Inflammatory macrophage treated with lipopolysaccharide for 1 hour (primary cell): ENCODE data around the gene TGFBR3.

ENCODE experiments used
- DNase-seq, 2 donors: peaks; one replicate each; pipeline ENCODE4 v3.0.0-alpha.2; 2020 to 2022

TGFBR3 gene

GRCh38 chr1:91730801-91731732 is 154.9 kb downstream of the TGFBR3 start:
- DNase-seq, result peak; percentile 66 to 73

GRCh38 chr1:91729621-91730358 is 156.2 kb downstream of the TGFBR3 start:
- no peak for DNase-seq

GRCh38 chr1:91727763-91728162 is 158.2 kb downstream of the TGFBR3 start:
- no peak for DNase-seq

- no peak for DNase-seq
Observed at GRCh38 chr1:91725989-91726721, 159.8 kb downstream of the TGFBR3 start.

- no peak for DNase-seq
Observed at GRCh38 chr1:91725618-91725988, 160.3 kb downstream of the TGFBR3 start.

GRCh38 chr1:91724644-91725043 is 161.3 kb downstream of the TGFBR3 start:
- no peak for DNase-seq

- no peak for DNase-seq
Observed at GRCh38 chr1:91724231-91724630, 161.7 kb downstream of the TGFBR3 start.

- no peak for DNase-seq
Observed at GRCh38 chr1:91720044-91720443, 165.9 kb downstream of the TGFBR3 start.

- no peak for DNase-seq
Observed at GRCh38 chr1:91718877-91719276, 167.1 kb downstream of the TGFBR3 start.

- DNase-seq, result no peak
Observed at GRCh38 chr1:91718368-91718767, 167.6 kb downstream of the TGFBR3 start.

- no peak for DNase-seq
Observed at GRCh38 chr1:91717839-91718238, 168.1 kb downstream of the TGFBR3 start.

GRCh38 chr1:91716339-91716738 is 169.6 kb downstream of the TGFBR3 start:
- no peak for DNase-seq

GRCh38 chr1:91715416-91716000 is 170.4 kb downstream of the TGFBR3 start:
- DNase-seq, result no peak

- DNase-seq, result no peak
Observed at GRCh38 chr1:91714867-91715381, 171.0 kb downstream of the TGFBR3 start.

GRCh38 chr1:91712981-91713841 is 172.7 kb downstream of the TGFBR3 start:
- DNase-seq, result peak; percentile 88 to 89

- DNase-seq, result no peak
Observed at GRCh38 chr1:91712393-91712792, 173.6 kb downstream of the TGFBR3 start.

- DNase-seq, result no peak
Observed at GRCh38 chr1:91711504-91712247, 174.3 kb downstream of the TGFBR3 start.

GRCh38 chr1:91710261-91710660 is 175.7 kb downstream of the TGFBR3 start:
- no peak for DNase-seq

- no peak for DNase-seq
Observed at GRCh38 chr1:91708691-91709090, 177.3 kb downstream of the TGFBR3 start.

GRCh38 chr1:91707890-91708218 is 178.1 kb downstream of the TGFBR3 start:
- DNase-seq, result no peak
